ENCODE data around the gene BAZ1B.

GRCh38 chr7:73451780-73452398 is 70.2 kb downstream of the BAZ1B start:
- TF ChIP-seq CTCF (IDR thresholded peaks at IDR 0.05) (peak; percentile 99), EZH2 (IDR thresholded peaks at IDR 0.05) (no peak), EZH2phosphoT487 (IDR thresholded peaks at IDR 0.05) (no peak)

Measured in neural progenitor cell (in vitro differentiated cells).